ENCODE results near the gene SOX13.

- no peak for TF ChIP-seq CTCF (IDR thresholded peaks at IDR 0.05 in 2 of 3, conservative IDR thresholded peaks at IDR 0.05 in 1 of 3; ENCODE audit: borderline replicate concordance in 1 of 3, insufficient read depth in 1 of 3, low read depth in 2 of 3, low read length in 2 of 3)
- no peak for TF ChIP-seq ZNF274 (IDR thresholded peaks at IDR 0.05; ENCODE audit: low read depth, low read length)
- no peak for TF ChIP-seq TCF7L2 (IDR thresholded peaks at IDR 0.05; ENCODE audit: borderline replicate concordance, extremely low read depth, insufficient read depth, insufficient read length)
- TF ChIP-seq SP1 (IDR thresholded peaks at IDR 0.05; ENCODE audit: low read depth), result no peak
- no peak for TF ChIP-seq POLR2AphosphoS5 (IDR thresholded peaks at IDR 0.05; ENCODE audit: low read depth, low read length)
Measured at GRCh38 chr1:204134103-204134502, 61.2 kb downstream of the SOX13 start.
